HepG2 (cell line): ENCODE measurements around the gene RNF213. TPM values are rescaled to one million over a fixed set of nuclear protein-coding genes. Genes with fewer than 3 reads are reported as not detected.

Experiments
- ATAC-seq: fragments of 200-7000 bp; cut with Tn5 transposase; 3 replicates; pipeline ENCODE4 v1.9.1; 2020; ENCODE audit warnings: mild to moderate bottlenecking, moderate library complexity
- BruUV-seq: library from RNA; stranded (reverse); fragments of 400-500 nt; replicated peaks from 2 replicates; lab custom pipeline; 2021; lab: Mats Ljungman, UMichigan
- CTCF ChIA-PET: fragments of 300-600 bp; formaldehyde crosslinking; extraction: SDS; loops from one replicate; lab custom pipeline; 2021; ENCODE audit warnings: low total read pairs, inconsistent platforms, low intra/inter-chr PET ratio; lab: Yijun Ruan, JAX
- POLR2A ChIA-PET: fragments of 350-600 bp; sonication (Branson Sonifier 250); formaldehyde crosslinking; loops from one replicate; lab custom pipeline; 2020; ENCODE audit warnings: antibody characterized with exemption, inconsistent platforms; lab: Yijun Ruan, JAX
- DNase-seq: peaks from one replicate; pipeline ENCODE4 v3.0.0-alpha.2; 2015; ENCODE audit warnings: low spot score
- FAIRE-seq: peaks from 3 replicates; lab custom pipeline; 2011; peaks lifted over from hg19 to GRCh38; lab: Jason Lieb, UNC
- H2AFZ ChIP-seq: one replicate; pipeline ENCODE4 v1.6.1; 2011; ENCODE audit warnings: low read length, inconsistent platforms
- H3K27ac ChIP-seq: fragments of 300-600 bp; 3 replicates; pipeline ENCODE4 v1.8.0; 2011; ENCODE audit warnings: mixed run types, mild to moderate bottlenecking, mixed read lengths, low read length, inconsistent platforms; ENCODE audit not compliant: insufficient read depth; ENCODE audit errors: extremely low read length
- H3K27me3 ChIP-seq, 2 experiments: fragments of 200-600 bp in 1 of 2; 2 replicates in 1 of 2; 3 replicates in 1 of 2; pipeline versions ENCODE4 v1.6.0 to v1.8.0; 2011; ENCODE audit warnings: low read length in 2 of 2, mild to moderate bottlenecking in 2 of 2, moderate library complexity in 2 of 2, inconsistent platforms in 1 of 2; ENCODE audit not compliant: insufficient read depth in 2 of 2, control insufficient read depth in 1 of 2
- H3K36me3 ChIP-seq, 2 experiments: fragments of 200-600 bp in 1 of 2; replicated peaks in 1 of 2; 2 replicates in 1 of 2; 3 replicates in 1 of 2; pipeline versions ENCODE4 v1.5.1 to v1.8.0; 2011; ENCODE audit warnings: low read length in 2 of 2, inconsistent platforms in 1 of 2; ENCODE audit not compliant: insufficient read depth in 2 of 2, control insufficient read depth in 1 of 2
- H3K4me1 ChIP-seq: 2 replicates; pipeline ENCODE4 v1.5.1; 2012; ENCODE audit warnings: low read length, inconsistent platforms; ENCODE audit not compliant: insufficient read depth
- H3K4me2 ChIP-seq: 2 replicates; pipeline ENCODE4 v1.6.0; 2011; ENCODE audit warnings: low read depth, low read length, inconsistent platforms
- H3K4me3 ChIP-seq, 3 experiments: fragments of 200-600 bp in 1 of 3; sonication (generic), shearing (Covaris generic) in 1 of 3; replicated peaks in 1 of 3; 2 replicates each; pipeline ENCODE4 v1.5.1; 2011 to 2016; ENCODE audit warnings: low read length in 3 of 3, inconsistent platforms in 2 of 3, low read depth in 2 of 3, mild to moderate bottlenecking in 2 of 3, control low read depth in 1 of 3, mixed read lengths in 1 of 3; ENCODE audit not compliant: insufficient read depth in 1 of 3
- H3K79me2 ChIP-seq: one replicate; pipeline ENCODE4 v1.6.1; 2011; ENCODE audit warnings: low read length, inconsistent platforms; ENCODE audit not compliant: insufficient read depth
- H3K9ac ChIP-seq: 2 replicates; pipeline ENCODE4 v1.6.0; 2011; ENCODE audit warnings: mild to moderate bottlenecking, low read depth, low read length, inconsistent platforms; ENCODE audit not compliant: insufficient read depth
- H3K9me3 ChIP-seq: 2 replicates; pipeline ENCODE4 v1.5.1; 2012; ENCODE audit warnings: mild to moderate bottlenecking, low read length
- H4K20me1 ChIP-seq: 2 replicates; pipeline ENCODE4 v1.6.0; 2011; ENCODE audit warnings: inconsistent platforms, mild to moderate bottlenecking, low read length, moderate library complexity; ENCODE audit not compliant: insufficient read depth
- ARID3A ChIP-seq: IDR thresholded peaks from 2 replicates; pipeline ENCODE4 v1.6.1; 2012; ENCODE audit warnings: low read depth, low read length, improper control_type of control experiment
- ASH2L ChIP-seq: fragments of 300-600, 200-600 bp; sonication (generic); IDR thresholded peaks from 2 replicates; pipeline ENCODE4 v1.7.0; 2017; ENCODE audit warnings: low read depth, mild to moderate bottlenecking, moderate library complexity, mixed read lengths, low read length; ENCODE audit not compliant: insufficient read length
- EHMT2 ChIP-seq: fragments of 200-600 bp; sonication (generic); IDR thresholded peaks from 2 replicates; pipeline ENCODE4 v1.7.0; 2017; ENCODE audit warnings: antibody characterized with exemption, low read depth, low read length, borderline replicate concordance
- HDAC2 ChIP-seq: sonication (generic); formaldehyde crosslinking; IDR thresholded peaks from 2 replicates; pipeline ENCODE4 v1.4.0; 2020; ENCODE audit warnings: missing genetic modification reagents
- HNF4G ChIP-seq, 2 experiments: sonication (generic) in 1 of 2; formaldehyde crosslinking in 1 of 2; IDR thresholded peaks; 2 replicates each; pipeline versions ENCODE4 v1.4.0 to v1.6.1; 2011 to 2020; ENCODE audit warnings: borderline replicate concordance in 2 of 2, low read depth in 2 of 2, mild to moderate bottlenecking in 2 of 2, low read length in 1 of 2, missing genetic modification reagents in 1 of 2, moderate library complexity in 1 of 2
- HNRNPLL ChIP-seq: fragments of 200-400 bp; formaldehyde crosslinking; IDR thresholded peaks from 2 replicates; pipeline ENCODE4 v1.6.1; 2017; ENCODE audit warnings: mild to moderate bottlenecking, low read depth, low read length; ENCODE audit not compliant: poor library complexity, severe bottlenecking
- NR3C1 ChIP-seq: sonication (generic); formaldehyde crosslinking; IDR thresholded peaks from 2 replicates; pipeline ENCODE4 v1.4.0; 2020; ENCODE audit warnings: missing genetic modification reagents
- POLR2AphosphoS2 ChIP-seq: IDR thresholded peaks from 2 replicates; pipeline ENCODE4 v1.6.1; 2011; ENCODE audit warnings: low read depth, low read length, improper control_type of control experiment
- SMC3 ChIP-seq: IDR thresholded peaks from 2 replicates; pipeline ENCODE4 v1.6.1; 2011; ENCODE audit warnings: low read length, improper control_type of control experiment
- SPEN ChIP-seq: sonication (generic); formaldehyde crosslinking; IDR thresholded peaks from 2 replicates; pipeline ENCODE4 v1.5.1; 2020; ENCODE audit warnings: low read depth, mild to moderate bottlenecking, missing genetic modification reagents
- SSRP1 ChIP-seq: IDR thresholded peaks from 2 replicates; pipeline ENCODE4 v1.6.1; 2016; ENCODE audit warnings: control low read depth
- SUZ12 ChIP-seq: fragments of 150-350 bp; IDR thresholded peaks from 2 replicates; pipeline ENCODE4 v1.6.1; 2014; ENCODE audit warnings: low read depth, low read length
- ZNF3 ChIP-seq: IDR thresholded peaks from 2 replicates; pipeline ENCODE4 v1.7.0; 2017; ENCODE audit warnings: inconsistent platforms
- ZNF567 ChIP-seq: sonication (generic); formaldehyde crosslinking; IDR thresholded peaks from 2 replicates; pipeline ENCODE4 v1.8.1; 2023; ENCODE audit warnings: mild to moderate bottlenecking, missing genetic modification reagents, borderline replicate concordance
- ZNF616 ChIP-seq: sonication (generic); formaldehyde crosslinking; IDR thresholded peaks from 2 replicates; pipeline ENCODE4 v1.5.0; 2020; ENCODE audit warnings: low read depth, mild to moderate bottlenecking, missing genetic modification reagents
- ZNF703 ChIP-seq: sonication (generic); formaldehyde crosslinking; IDR thresholded peaks from 2 replicates; pipeline ENCODE4 v1.5.1; 2020; ENCODE audit warnings: missing genetic modification reagents, mild to moderate bottlenecking, moderate library complexity, borderline replicate concordance
- WGBS: methylation state at CpG from one replicate; pipeline ENCODE4 v1.1.6; 2017; ENCODE audit warnings: low lambda C conversion rate; 5-methylcytosine and 5-hydroxymethylcytosine counted together
- in situ Hi-C: cut with HindIII; loops from 2 replicates; pipeline ENCODE4 v1.10.0; 2017; ENCODE audit warnings: low pct_unique_long_range_greater_than_20kb; ENCODE audit not compliant: extremely low pct_ligation_motif_present
- intact Hi-C: fragments of 100-400 bp; cut with micrococcal nuclease; formaldehyde crosslinking; loops from one replicate; pipeline ENCODE4 v1.10.0; 2022; ENCODE audit not compliant: unreplicated experiment
- polyA plus RNA-seq, 8 experiments: library from polyadenylated mRNA; depleted of rRNA in 3 of 8; stranded (reverse) in 7 of 8; unstranded in 1 of 8; fragments of >200 nt; fragmentation: Illumina TruSeq in 4 of 8; extraction: Trizol in 4 of 8; gene quantifications; 2 replicates each; pipeline versions ENCODE4 v1.2.1 to v1.2.3, GENCODE V29; 2011 to 2016; ENCODE audit warnings: low read depth in 4 of 8, missing spikeins in 1 of 8, mixed read lengths in 1 of 8; ENCODE audit not compliant: insufficient read depth in 1 of 8
- total RNA-seq, 5 experiments: library from RNA; depleted of rRNA; stranded (reverse); fragments of >200 nt; fragmentation: Illumina TruSeq; extraction: Trizol; gene quantifications; 2 replicates each; pipeline ENCODE4 v1.2.3, GENCODE V29; 2016; ENCODE audit warnings: low read depth in 1 of 5
- TF ChIP-seq, protein P1 (sequence below): IDR thresholded peaks from 2 replicates; pipeline ENCODE4 v1.6.1; 2016
- TF ChIP-seq, protein P2 (sequence below): sonication (generic); formaldehyde crosslinking; IDR thresholded peaks from 2 replicates; pipeline ENCODE4 v1.5.0; 2020; ENCODE audit warnings: mild to moderate bottlenecking, missing genetic modification reagents, borderline replicate concordance

Gene RNF213
- total and polyA plus RNA-seq, 2 of the 13 experiments (the other 11 are each of a cell fraction or from before 2014, with no cell fraction given) = 38.6 to 38.7 TPM

GRCh38 chr17:80365001-80365965 lies 104.6 kb downstream of the RNF213 start:
- H3K9ac ChIP-seq = no peak overlapping the region
- H3K4me3 ChIP-seq = no peak overlapping the region
- 94% methylated on average over 28 of the region's 29 CpGs for WGBS
- TF ChIP-seq ZNF616 (CRISPR knock-in tag) (no peak), HNRNPLL (no peak), ZNF567 (CRISPR knock-in tag) (no peak), ZNF3 (CRISPR knock-in tag) (no peak), SMC3 (no peak), HDAC2 (no peak), SUZ12 (no peak), SSRP1 (CRISPR knock-in tag) (no peak), HNF4G (IDR thresholded peaks at IDR 0.05; ENCODE audit: borderline replicate concordance, low read depth, low read length) (no peak), HNF4G (CRISPR knock-in tag; IDR thresholded peaks at IDR 0.05; ENCODE audit: borderline replicate concordance, low read depth) (no peak), NR3C1 (CRISPR knock-in tag) (no peak), EHMT2 (no peak), POLR2AphosphoS2 (no peak), ASH2L (no peak), ZNF703 (CRISPR knock-in tag) (no peak), SPEN (CRISPR knock-in tag) (no peak), ARID3A (no peak)
- TF ChIP-seq, protein P1, sequence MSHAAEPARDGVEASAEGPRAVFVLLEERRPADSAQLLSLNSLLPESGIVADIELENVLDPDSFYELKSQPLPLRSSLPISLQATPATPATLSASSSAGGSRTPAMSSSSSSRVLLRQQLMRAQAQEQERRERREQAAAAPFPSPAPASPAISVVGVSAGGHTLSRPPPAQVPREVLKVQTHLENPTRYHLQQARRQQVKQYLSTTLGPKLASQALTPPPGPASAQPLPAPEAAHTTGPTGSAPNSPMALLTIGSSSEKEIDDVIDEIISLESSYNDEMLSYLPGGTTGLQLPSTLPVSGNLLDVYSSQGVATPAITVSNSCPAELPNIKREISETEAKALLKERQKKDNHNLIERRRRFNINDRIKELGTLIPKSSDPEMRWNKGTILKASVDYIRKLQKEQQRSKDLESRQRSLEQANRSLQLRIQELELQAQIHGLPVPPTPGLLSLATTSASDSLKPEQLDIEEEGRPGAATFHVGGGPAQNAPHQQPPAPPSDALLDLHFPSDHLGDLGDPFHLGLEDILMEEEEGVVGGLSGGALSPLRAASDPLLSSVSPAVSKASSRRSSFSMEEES = no peak
- TF ChIP-seq, protein P2, sequence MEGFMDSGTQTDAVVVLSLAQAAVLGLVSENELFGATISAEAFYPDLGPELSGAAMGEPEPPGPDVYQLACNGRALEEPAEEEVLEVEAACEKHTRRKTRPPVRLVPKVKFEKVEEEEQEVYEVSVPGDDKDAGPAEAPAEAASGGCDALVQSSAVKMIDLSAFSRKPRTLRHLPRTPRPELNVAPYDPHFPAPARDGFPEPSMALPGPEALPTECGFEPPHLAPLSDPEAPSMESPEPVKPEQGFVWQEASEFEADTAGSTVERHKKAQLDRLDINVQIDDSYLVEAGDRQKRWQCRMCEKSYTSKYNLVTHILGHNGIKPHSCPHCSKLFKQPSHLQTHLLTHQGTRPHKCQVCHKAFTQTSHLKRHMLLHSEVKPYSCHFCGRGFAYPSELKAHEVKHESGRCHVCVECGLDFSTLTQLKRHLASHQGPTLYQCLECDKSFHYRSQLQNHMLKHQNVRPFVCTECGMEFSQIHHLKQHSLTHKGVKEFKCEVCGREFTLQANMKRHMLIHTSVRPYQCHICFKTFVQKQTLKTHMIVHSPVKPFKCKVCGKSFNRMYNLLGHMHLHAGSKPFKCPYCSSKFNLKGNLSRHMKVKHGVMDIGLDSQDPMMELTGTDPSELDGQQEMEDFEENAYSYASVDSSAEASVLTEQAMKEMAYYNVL (CRISPR knock-in tag) = no peak
- H3K27me3 ChIP-seq = no peaks in the 10 kb centered on the region
- H3K27ac ChIP-seq = no peak overlapping the region
- H4K20me1 ChIP-seq = no peaks in the 10 kb centered on the region
- DNase-seq (no peak), ATAC-seq (no peak), FAIRE-seq (no peak)
- no peak overlapping the region for H2AFZ ChIP-seq
- POLR2A ChIA-PET = no interaction called here
- CTCF ChIA-PET = interaction anchor here (0.6 to 2.2 kb wide), 2 partner anchors 9 to 169 kb away, joined by 3 to 10 read pairs; no protein-coding TSS in a partner anchor
- no peaks in the 10 kb centered on the region; the same call in 1 of the 2 replicates for H3K9me3 ChIP-seq
- H3K4me1 ChIP-seq = no peaks in the 10 kb centered on the region
- no peaks in the 10 kb centered on the region for H3K79me2 ChIP-seq
- in situ Hi-C loops (no loop called here), intact Hi-C loops (no loop called here)
- H3K36me3 ChIP-seq = peaks cover 27 to 70% of the 10 kb centered on the region in 2 experiments
- H3K4me2 ChIP-seq = no peak overlapping the region
- BruUV-seq = no TSS peak
